HG03103 (cell line): Measurements from ENCODE around the gene KIF13A.
A peak's percentile ranks its signal among the peaks of the same experiment; 100 is the strongest.
"Not testable (repeated sequence)": the region's sequence is repeated elsewhere in the genome, so short reads cannot be mapped to it uniquely, and the experiment has no call there.

Experiments used
- ATAC-seq: cut with Tn5 transposase; IDR thresholded peaks from one replicate; pipeline ENCODE4 v1.9.1; 2021; ENCODE audit warnings: low read depth; ENCODE audit not compliant: unreplicated experiment

Gene KIF13A

DNA sequence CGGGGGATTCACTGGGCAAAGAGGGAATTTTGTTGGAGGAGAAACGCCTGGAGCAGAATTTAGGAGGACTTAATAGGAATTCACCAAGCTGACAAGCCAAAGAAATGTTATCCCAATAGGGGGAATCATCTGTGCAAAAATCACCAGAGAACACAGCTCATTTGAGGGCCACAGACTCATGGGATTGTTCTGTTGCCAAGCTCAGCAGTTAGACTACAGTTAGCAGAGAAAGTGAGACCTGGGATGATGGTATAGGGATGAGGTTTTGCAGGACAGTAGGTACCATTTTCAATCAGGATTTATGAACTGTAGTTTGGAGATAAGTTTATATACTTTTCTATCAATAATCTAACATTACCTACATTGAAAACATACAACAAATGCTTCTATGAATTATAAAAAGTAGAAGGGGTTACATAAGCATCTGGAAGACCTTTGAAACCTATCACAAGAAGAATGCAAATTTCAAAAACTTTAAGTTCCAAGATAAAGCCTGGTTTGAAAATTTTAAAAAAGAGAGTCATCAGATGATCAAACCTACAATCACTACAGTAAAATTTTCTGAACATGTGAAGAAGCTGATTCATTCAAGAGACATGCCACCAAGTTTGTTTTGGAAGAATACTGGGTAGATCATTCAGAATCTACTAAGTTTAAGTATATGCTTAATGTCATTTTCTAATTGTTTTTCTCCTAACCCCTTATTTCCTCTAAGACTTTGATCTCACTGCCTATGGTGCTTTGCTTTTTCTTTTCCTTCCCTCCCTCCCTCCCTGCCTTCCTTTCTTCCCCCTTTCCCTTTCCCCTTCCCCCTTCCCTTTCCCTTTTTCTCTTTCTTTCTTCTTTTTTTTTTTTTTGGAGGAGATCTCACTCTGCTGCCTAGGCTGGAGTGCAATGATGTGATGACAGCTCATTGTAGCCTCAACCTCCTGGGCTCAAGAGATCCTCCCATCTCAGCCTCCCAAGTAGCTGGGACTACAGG is 81.5 kb downstream of the KIF13A start:
- no peak for ATAC-seq

GRCh38 chr6:17904491-17905120 is 82.8 kb downstream of the KIF13A start:
- ATAC-seq, result no peak

DNA sequence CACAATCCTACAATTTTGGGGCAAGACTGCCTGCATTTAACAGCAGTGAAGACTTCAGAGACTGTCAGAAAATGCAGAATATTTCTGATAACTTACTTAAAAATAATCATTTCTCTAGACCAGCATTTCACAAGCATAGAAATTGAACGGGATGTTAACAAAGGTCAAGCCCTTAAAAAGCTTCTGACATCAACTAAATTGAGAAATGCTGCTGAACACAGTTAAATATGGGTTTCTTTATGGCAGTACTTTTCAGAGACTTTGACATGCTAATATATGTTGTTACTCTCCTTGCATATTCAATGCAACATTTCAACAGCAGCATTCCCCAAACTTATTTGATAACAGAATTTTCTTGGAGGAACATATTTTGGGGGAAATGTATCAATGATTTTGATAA is 84.5 kb downstream of the KIF13A start:
- ATAC-seq, result no peak

DNA sequence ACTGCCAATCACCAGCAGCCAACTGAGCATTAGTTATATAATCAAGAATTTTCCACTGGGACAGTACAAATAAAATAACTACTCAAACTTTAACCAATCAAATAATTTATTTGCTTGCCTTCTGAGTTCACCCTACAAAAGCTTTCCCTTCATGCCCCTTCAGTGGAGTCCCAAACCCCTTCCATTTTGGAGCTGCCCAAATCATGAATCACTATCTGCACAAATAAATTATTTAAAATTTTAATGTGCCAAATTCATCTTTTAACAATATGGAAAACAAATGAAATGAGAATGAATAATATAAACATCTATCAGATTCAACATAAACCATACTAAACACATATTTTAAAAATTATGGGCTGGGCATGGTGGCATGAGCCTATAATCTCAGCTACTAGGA is 85.9 kb downstream of the KIF13A start:
- ATAC-seq, result no peak

GRCh38 chr6:17900011-17900410 is 87.4 kb downstream of the KIF13A start:
- ATAC-seq, result no peak

GRCh38 chr6:17899491-17899890 is 87.9 kb downstream of the KIF13A start:
- no peak for ATAC-seq

- ATAC-seq, result no peak
These were observed 89.8 kb downstream of the KIF13A start for GRCh38 chr6:17897681-17898080.

- ATAC-seq, result no peak
These were observed 92.5 kb downstream of the KIF13A start for GRCh38 chr6:17894905-17895304.

- no peak for ATAC-seq
These were observed 93.2 kb downstream of the KIF13A start for GRCh38 chr6:17894191-17894590.

- ATAC-seq, result no peak
These were observed 95.2 kb downstream of the KIF13A start for GRCh38 chr6:17892097-17892686.

- ATAC-seq, result no peak
These were observed 97.1 kb downstream of the KIF13A start for GRCh38 chr6:17890309-17890708.

GRCh38 chr6:17889777-17890176 is 97.7 kb downstream of the KIF13A start:
- not testable (repeated sequence) for ATAC-seq

DNA sequence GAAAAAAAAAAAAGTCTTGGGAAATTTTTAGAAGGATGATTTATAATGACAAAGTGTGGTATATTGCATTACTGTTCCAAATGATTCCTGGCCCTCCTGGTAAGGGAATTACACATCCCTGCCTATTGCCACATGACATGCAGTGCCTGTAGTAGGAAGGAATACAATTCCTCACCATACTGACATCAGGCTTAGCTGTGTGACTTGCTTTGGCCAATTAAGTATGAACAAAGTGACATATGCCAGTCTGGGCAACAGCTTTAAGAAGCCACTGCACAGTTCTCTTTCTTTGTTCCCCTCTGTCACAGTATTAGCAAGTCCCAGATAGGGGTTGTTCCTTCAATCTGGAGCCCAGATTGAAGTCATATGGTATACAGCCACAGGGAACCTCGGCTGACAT is 100.5 kb downstream of the KIF13A start:
- ATAC-seq, result no peak

GRCh38 chr6:17885889-17886576 is 101.4 kb downstream of the KIF13A start:
- ATAC-seq, result no peak

DNA sequence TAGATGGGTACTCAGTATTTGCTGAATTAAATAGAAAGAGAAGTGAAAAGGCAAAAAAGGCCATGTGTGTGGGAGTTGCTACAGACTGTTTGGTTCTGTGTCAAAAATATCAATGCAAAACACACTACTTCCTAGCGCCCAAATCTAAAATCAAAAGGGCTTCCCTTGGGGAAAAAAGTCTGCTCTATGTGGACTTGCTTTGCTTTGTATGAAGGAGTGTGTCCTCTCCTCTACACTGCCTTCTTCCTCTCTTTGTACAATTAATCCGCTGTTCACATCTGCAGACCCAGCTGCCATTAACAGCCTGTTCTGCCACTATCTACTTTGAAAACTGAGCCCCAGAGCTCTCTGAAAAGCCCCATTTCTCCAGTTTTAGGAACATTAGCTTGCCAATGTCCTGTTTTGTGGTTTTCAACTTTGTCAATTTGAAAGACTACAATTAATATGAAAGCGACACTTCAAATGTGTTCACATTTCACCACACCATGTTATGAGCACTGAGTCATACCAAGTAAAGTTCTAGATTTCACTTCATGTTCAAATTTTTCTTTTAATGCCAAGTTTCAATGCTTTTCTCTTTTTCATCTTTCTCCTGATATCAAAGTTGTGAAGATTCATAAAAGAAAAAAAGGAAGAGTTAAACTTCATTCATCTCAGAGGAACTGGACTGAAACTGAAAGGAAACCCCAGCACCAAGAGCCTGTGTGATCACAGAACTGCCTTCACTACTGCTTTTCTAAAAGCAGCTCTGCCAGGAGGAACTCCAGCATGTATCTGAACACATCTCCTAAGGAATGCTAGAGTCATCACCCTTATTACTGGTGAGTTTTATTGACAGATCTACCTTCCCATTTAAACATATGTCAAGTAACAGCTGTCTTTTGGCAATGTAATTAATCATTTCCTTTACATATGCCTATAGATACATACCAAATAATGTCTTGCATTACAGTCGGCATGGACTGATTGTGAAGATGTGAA is 102.6 kb downstream of the KIF13A start:
- ATAC-seq, result peak; percentile 78

- no peak for ATAC-seq
These were observed 103.6 kb downstream of the KIF13A start for GRCh38 chr6:17883665-17884497.

GRCh38 chr6:17881085-17881858 is 106.2 kb downstream of the KIF13A start:
- no peak for ATAC-seq

DNA sequence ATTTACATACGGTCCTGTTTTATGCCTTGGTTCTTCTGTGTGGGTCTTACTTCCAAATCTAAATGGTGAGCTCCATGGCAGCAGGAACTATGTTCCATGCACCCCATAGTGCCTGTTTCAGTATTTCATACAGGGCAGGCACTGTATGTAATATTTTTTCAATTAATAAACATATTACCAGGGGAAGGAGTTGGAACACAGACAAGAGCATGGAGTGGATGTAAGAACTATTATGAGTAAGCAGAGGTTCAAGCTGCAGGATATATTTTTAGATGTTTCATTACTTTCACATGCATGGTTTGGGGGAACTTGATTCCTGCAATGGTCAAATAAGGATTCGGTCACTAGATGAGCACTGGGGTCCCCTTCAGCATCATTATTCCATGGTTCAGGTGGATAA is 108.3 kb downstream of the KIF13A start:
- ATAC-seq, result no peak
